ENCODE measurements around the gene CDK10.

The CDK10 gene

DNA sequence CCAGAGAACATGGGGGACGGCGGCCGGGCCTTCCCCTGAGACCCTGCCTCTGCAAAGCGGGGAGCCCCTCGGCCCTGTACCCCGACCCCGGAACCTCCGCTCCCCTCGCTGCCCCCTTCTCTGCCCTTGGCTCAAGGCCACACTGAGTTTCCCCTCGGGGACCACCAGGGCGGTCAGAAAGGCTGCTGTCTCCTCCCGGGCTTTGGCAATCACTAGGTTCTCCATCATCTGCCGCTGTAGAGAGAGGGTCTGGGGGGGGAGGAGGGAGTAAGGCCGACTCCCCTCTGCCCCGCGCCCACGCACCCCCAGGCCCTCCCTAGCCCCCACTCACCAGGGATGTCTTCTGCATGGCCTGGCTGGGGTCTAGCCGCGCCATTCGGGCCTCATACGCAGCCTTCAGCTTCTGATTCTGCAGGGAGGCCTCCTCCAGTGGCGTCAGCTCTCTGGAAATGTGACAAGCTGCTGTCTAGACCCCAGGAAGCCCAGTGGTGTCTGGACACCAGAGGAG, 25.8 kb downstream of the CDK10 start:
- peak; percentile 48 for DNase-seq (ENCODE audit: low spot score)

DNA sequence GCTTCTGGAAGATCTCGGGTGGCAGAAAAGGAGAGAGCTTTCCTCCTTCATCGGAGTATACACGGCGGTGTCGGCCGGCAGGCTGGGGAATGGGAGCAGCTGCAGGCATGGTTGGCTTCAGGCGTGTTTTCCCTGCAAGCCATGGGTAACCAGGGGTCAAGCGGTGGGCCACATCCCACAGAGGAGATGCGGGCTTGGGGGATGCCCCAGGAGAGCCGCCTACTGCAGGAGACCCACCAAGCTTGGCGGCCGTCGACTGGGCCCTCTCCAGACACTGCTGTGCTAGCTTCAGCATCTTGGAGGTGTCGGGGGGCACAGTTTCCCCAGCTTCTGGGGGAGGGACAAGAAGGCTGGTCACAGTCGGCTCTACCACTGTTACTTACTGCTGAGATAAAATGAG, 30.0 kb downstream of the CDK10 start:
- no peak for DNase-seq (ENCODE audit: low spot score)

DNA sequence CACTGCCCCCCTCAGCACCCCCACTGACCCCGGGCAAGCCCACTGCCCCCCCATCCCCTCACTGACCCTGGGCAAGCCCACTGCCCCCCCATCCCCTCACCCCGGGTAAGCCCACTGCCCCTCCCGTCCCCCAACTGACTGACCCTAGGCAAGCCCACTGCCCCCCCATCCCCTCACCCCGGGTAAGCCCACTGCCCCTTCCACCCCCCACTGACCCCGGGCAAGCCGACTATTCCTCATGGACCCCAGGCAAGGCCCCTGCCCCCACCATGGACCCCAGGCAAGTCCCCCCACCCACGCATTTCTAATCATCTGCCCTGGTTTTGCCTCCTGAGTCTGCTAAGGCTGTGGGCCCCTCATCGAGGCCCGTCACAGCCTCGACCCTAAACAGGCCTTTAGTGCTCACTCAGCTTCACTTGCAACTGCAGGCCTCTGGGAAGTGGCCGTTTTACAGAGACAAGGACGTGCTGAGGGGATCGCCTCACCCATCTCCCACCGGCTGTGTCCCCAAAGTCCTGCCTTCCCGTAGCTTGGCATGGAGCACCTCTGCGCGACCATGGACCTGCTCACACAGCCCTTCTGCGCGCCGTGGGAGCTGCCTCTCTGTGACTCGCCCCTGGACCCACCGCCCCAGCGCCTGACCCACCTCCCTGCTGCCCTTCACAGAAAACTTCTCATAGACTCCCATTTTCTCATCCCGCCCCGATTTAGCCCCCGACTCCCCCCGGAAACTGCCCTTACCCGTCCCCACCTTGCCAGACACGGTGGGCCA, 30.6 kb downstream of the CDK10 start:
- DNase-seq (ENCODE audit: low spot score) = no peak

DNA sequence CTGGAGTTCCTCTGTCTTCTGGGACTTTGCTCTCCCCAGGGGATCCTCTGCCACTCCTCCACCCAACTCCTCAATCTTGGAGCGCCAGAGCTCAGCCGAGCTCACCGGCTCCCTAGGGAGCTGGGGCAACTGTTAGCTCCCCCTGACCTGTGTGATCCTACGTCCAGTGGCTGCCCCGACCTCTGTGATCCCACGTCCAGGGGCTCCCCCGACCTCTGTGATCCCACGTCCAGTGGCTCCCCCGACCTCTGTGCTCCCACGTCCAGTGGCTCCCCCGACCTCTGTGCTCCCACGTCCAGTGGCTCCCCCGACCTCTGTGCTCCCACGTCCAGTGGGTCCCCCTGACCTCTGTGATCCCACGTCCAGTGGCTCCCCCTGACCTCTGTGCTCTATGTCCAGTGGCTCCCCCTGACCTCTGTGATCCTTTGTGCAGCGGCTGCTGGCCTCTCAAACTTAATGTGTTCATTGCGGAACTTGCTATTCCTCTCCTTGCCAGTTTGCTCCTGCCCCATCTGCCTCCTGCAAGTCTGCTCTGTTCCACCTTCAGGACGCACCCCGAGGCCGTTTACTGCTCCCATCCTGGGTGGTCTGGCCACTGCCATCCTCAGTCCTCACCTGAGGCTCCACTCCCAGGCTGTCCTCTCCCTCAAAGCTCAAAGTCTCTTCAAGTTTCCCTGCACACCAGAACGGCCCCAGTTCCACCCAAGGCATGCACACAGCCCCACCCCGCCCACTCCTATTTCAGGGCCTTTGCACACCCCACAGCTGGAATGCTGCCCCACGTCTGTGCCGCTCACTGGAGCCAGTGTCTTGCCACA, 31.4 kb downstream of the CDK10 start:
- no peak for DNase-seq (ENCODE audit: low spot score)

DNA sequence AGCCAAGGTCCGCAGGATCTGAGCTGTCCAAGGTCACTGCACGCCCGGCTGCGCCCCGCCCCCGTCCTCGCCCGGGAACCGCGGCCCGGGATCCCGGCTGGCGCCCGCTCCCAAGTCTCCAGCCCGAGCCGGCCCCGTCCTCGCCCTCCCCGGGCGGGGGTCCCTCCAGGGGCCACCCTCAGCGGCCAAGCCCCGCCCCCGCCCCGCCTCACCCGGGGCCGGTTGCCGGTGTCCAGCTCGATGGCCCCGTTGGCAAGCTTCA, 34.0 kb downstream of the CDK10 start:
- DNase-seq (ENCODE audit: low spot score) = peak; percentile 5

DNA sequence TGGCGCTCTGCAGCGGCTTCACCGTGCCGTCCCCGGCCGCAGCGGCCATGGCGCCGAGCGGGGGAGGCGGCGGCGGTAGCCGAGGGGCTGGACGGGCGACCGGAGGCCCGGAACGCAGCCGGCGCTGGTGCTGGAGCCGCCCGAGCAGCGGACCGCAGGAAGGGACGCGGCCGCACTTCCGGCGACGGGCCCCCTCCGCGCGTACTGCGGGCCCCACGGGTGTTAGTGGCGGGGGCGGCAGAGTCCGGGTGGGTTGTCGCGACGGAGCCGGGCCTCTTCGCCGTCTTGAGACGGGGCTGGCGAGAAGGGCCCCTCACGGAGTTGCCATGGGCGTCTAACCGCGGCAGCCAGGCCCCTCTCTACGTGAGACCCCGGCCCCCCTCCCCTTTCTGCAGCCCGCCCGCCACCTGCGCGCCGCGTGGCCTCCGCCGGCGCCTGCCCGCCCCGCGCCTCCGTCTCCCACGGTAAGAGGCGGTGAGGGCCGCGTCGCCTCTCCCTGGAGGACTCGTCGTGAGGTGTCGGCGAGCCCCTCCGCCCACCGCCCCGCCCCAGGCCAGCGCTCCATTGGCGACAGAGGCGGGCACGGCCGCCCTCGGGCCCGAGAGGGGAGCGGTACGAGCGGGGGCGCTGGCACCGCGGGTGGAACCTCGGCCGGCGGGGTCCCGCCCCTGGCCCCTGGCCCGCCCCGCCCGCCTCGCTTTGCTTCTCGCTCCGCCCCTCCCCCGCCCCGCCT, 34.5 kb downstream of the CDK10 start, which contains the start of the genes VPS9D1 and ZNF276:
TSS of gene VPS9D1 (minus strand) at position 86 of the 733 bp plus-strand sequence. CDS start at position 49, 37 bp downstream.
TSS of gene ZNF276 (plus strand) at position 725 of the 733 bp plus-strand sequence. CDS start 104 bp downstream, outside the sequence.
- peak; percentile 62 for DNase-seq (ENCODE audit: low spot score)

DNA sequence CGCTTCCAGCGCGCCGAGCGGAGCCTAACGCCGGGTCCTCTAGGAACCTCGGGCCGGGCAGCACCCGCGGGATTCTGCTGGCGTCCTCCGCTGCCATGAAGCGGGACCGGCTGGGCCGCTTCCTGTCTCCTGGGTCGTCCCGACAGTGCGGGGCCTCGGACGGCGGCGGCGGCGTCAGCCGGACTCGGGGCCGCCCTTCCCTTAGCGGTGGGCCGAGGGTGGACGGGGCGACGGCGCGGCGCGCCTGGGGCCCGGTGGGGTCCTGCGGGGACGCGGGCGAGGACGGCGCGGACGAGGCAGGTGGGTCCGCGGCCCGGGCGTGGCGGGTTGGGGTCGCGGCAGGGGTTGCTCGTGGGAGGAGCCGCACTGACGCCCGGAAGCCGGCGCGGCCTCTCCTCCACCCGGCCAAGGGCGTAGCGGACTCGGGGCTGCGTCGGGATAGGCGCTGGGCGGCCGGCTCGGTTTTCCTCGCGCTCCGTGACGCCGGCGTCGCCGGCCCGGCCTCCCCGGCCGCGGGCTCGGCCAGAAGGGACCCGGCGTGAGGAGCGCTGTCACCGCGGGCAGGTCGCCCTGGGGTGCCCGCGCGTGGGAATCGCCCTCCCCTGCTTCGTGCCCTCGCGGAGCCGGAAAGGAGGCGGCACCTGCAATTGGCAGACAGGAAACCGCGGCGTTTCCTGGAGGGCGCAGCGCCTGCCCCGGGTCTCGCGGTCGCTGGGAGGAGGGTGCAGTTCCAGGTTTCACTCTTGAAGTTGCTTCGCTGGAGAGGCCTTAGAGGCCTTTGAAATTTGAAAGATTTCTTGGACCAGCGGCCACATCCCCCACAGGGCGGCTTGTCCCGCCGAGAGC, 35.3 kb downstream of the CDK10 start:
- peak; percentile 79 for DNase-seq (ENCODE audit: low spot score)

DNA sequence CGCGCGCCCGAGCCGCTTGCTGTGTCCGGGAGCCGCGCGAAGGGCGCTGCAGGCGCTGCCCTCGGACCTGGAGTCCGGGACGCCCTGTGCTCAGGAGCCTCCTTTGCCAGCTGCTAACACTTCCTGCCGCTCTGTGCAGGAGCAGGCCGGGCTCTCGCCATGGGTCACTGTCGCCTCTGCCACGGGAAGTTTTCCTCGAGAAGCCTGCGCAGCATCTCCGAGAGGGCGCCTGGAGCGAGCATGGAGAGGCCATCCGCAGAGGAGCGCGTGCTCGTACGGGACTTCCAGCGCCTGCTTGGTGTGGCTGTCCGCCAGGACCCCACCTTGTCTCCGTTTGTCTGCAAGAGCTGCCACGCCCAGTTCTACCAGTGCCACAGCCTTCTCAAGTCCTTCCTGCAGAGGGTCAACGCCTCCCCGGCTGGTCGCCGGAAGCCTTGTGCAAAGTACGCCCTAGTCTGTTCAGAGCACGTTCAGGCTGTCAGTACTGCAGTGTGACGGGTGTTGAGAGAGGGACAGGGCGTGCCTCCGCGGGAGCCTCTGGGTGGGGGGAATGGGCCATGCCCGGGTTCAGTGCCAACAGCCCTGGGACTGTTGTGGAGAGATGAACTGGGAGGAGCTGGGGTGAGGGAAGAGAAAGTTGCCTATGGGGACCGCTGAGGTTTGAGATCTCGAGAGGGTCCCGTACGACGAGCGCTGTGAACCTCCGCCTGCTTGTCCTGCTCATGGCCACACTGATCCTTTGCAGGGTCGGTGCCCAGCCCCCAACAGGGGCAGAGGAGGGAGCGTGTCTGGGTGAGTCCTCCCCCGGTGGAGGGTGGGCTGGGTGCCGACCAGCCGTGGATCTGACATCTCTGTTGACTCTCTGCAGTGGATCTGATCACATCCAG, 36.1 kb downstream of the CDK10 start:
- peak; percentile 73 for DNase-seq (ENCODE audit: low spot score)

DNA sequence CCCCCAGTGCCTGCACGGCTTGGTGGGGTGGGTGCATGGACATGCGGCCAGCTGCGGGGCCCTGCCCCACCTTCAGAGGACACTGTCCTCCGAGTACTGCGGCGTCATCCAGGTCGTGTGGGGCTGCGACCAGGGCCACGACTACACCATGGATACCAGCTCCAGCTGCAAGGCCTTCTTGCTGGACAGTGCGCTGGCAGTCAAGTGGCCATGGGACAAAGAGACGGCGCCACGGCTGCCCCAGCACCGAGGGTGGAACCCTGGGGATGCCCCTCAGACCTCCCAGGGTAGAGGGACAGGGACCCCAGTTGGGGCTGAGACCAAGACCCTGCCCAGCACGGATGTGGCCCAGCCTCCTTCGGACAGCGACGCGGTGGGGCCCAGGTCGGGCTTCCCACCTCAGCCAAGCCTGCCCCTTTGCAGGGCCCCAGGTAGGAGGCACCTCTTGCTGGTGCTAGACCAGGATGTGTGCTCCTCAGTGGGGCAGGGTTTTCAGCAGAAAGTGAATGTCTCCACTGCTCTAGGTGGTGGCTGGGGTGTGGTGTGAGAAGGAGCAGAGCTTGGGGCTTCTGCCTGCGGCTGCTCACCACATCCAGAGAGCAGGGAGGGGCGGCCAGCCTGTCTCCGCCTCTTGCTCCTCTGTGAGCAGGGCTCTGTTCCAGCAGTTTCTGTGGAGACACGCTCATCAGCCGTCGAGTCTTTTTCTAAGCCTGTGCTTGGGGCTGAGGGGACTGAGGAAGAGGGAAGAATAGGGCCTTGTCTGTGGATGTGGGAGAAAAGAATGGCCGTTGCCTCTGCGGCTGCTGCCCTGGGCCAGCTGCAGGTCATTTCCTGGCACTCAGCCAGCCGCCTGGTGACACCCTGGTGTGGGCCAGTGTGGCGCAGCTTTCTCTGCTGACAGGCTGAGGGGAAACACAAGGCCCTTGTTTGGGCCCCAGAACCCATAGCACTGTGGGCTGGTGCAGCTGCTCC, 37.1 kb downstream of the CDK10 start:
- no peak for DNase-seq (ENCODE audit: low spot score)

DNA sequence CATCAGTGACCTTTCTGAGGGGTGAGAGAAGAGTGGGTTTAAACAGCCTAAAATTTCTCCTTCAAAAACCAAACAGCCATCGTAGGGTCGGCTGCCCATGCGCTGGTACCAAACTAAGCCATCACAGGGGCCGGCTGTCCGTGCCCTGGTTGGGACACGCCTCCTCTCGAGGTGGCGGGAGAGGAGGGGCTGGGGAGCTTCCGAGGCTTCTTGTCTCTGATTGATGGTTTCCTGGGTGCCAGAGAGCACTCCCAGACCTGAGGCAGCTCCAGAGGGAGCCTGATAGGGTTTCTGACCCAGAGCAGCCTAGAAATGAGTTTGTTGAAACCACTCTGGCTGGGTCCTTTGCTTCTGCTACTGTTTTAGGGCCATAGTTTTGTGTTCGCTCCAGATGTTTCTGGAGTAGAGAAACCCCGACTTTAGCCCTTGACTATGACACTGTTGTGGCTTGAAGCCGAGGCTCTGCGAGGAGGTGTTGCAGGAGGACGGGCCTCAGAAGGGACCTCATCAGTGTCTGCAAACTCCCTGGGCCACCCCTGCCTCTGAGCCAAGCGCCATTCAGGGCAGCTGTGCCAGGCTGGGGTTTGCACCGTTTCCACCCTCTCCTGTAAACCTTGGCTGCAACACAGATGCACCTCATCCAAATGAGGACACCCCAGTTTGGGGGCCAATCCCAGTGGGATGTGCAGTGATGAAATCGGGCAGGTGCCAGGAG, 41.1 kb downstream of the CDK10 start:
- no peak for DNase-seq (ENCODE audit: low spot score)

DNA sequence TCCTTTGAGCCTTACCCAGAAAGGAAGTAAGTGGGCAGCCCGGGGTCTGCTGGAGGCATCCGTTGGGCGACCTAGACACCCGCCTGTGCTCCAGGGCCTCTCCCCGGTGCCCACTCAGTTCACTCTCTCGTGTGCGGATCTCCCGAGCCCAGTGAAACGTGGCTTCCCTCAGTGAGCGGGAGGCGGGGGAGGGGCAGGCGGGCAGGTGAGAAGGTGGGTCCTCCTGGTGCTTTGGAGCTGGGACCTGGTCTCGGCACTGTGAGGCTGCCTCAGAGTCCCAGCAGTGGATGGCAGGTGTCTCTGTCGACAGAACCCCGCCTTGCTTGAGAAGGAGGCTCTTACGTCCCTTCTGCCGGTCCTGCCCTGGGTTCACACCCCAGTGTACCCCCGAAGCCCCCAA, 42.8 kb downstream of the CDK10 start:
- DNase-seq (ENCODE audit: low spot score) = no peak

DNA sequence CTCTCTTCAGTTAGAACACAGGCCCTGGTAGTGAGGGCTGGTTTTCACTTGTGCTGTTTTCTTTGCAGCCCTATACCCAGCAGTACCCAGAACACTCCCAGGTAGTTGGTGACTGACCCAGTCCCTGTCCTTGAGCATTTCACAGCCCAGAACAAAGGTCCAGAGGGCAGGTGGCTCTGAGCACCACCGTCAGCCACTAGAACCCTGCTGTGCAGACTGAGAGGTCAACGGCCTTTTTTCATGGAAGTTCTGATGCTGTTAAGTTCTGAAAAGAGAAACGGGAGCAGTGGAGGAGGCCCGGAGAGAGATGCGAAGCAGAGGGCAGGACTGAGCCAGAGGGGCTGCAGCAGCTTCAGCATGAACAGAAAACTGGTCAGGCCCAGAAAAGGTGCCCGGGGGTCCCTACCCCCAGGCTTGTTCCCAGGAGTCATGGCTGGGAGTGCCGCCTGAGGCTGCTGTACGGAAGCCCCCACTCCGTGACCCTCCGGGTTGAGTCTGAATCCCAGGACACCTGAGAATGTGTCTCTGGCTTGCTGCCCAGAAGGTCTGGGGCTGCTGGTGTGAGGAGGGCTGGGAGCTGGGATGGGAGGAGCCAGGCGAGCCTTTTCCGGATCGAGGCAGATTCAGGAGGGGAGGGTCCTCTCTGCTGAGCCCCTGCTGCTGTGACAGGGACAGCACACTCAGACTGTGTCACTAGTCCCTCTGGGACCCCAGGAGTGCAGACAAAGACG, 43.5 kb downstream of the CDK10 start:
- DNase-seq (ENCODE audit: low spot score) = no peak

DNA sequence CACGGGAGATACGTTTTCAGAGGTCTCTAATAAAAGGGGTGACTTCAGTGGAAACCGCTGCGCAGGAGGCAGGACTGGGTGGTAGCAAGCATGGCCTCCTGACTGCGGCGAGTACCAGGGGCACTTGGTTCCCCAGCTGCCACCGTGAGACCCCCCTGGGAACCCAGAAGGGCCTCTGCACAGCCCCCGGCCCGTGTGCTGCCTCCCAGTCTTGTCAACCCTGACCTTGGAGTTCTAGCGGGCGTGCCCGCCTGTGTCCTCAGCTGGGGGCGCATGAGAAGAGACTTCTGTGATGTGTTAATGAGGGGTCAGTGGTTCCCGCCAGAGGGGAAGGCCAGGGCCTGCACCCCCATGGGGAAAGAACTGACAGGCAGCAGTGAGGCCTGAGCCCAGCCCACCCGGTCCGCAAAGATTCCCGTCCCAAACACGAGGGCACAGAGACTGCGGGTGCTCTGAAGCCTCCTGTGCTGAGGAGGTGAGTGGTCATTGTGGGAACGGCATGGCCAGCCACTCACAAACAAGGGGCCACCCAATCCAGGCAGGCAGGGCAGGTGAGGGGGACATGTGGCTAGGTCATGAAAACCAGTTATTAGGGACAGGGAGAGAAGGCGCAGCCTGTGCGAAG, 44.2 kb downstream of the CDK10 start:
- no peak for DNase-seq (ENCODE audit: low spot score)

DNA sequence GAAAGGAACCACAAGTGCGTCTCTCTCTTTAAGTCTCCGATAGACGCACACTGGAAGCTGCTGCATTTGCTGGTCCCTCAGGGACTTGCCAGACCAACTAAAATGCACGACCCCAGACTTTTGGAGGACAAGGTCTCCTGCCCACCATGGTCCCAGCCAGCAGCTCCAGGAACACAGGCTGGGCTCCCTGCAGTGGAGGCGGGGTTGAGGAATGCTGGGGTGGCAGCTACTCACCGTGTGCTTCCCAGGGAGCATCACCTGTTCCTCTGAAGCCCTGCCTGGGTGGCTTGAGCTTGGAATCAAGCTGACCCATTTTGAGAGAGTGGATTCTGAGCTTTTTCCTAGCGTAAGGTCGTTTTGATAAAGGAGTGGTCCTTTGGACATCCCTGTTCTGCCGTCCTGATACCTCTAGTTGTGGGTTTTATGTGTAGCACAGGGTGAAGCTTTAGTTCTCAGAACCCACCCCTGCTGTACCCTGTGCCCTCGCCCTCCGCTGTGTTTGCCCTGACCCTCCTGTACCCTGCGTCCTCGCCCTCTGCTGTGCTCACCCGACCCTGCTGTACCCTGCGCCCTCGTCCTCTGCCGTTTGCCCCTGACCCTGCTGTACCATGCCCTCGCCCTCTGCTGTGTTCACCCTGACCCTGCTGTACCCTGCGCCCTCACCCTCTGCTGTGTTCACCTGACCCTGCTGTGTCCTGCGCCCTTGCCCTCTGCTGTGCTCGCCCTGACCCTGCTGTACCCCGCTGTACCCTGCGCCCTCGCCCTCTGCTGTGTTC, 45.8 kb downstream of the CDK10 start:
- DNase-seq (ENCODE audit: low spot score) = no peak

DNA sequence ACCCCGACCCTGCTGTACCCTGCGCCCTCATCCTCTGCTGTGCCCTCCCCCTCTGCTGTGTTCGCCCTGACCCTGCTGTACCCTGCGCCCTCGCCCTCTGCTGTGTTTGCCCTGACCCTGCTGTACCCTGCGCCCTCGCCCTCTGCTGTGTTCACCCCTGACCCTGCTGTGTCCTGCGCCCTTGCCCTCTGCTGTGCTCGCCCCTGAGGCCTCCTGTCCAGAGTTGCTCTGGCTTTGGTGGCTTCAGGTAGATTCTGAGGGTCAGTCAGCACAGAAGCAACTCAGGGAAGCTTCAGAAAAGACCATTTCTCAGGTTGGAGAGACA, 46.4 kb downstream of the CDK10 start:
- no peak for DNase-seq (ENCODE audit: low spot score)

DNA sequence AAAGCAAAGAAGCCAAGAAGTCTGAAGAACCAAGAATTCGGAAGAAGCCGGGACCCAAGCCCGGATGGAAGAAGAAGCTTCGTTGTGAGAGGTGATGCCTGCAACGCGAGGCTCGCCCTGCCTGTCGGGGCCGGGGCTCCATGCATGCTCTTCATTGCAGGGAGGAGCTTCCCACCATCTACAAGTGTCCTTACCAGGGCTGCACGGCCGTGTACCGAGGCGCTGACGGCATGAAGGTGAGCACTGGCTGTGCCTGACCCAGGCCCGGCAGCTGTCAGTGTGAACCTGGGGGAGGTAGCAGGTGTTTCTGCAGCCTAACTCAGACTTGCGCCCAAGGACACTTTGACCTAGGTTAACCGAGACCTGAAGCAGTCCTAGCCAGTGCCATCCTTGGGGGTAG, 46.8 kb downstream of the CDK10 start:
- DNase-seq (ENCODE audit: low spot score) = no peak

DNA sequence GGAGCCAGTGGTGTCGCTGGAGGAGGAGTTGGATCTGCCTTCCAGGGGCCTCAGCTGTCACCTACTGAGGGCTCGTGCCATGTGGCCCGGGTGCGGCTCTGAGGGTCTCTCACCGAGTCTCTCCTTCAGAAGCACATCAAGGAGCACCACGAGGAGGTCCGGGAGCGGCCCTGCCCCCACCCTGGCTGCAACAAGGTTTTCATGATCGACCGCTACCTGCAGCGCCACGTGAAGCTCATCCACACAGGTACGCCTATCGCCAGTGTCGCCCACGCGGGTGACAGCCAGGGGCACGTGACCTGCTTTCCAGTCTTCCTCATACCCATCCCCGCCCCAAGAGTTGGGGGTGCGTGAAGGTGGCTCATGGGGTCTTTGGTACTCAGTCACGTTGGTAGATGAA, 47.3 kb downstream of the CDK10 start:
- DNase-seq (ENCODE audit: low spot score) = no peak

All from kidney capillary endothelial cell (primary cell).